Sigmoid colon (tissue), 7 donors: ENCODE data around the gene NEB. TPM values are rescaled to one million over a fixed set of nuclear protein-coding genes. Genes with fewer than 3 reads are reported as not detected.

Experiments used
- DNase-seq: peaks from one replicate; pipeline ENCODE4 v3.0.0-alpha.2; 2019
- H3K27ac ChIP-seq, 4 donors: fragments of 200-600 bp; sonication (generic); one replicate each; pipeline ENCODE4 v1.5.1; 2016 to 2019; ENCODE audit warnings: mild to moderate bottlenecking in 1 of 4
- H3K27me3 ChIP-seq, 3 donors: fragments of 200-600 bp; sonication (generic); one replicate each; pipeline ENCODE4 v1.5.1; 2019; ENCODE audit warnings: mild to moderate bottlenecking in 1 of 3
- H3K36me3 ChIP-seq, 4 donors: fragments of 200-600 bp; sonication (generic); one replicate each; pipeline ENCODE4 v1.5.1; 2016 to 2019
- H3K4me1 ChIP-seq, 4 donors: fragments of 200-600 bp; sonication (generic); one replicate each; pipeline ENCODE4 v1.5.1; 2017 to 2019
- H3K4me3 ChIP-seq, 4 donors: fragments of 200-600 bp; sonication (generic); one replicate each; pipeline ENCODE4 v1.5.1; 2017 to 2019; ENCODE audit warnings: mild to moderate bottlenecking in 2 of 4, moderate library complexity in 1 of 4
- H3K9me3 ChIP-seq, 4 donors: fragments of 200-600 bp in 3 of 4; sonication (generic) in 3 of 4; one replicate each; pipeline versions ENCODE4 v1.5.1 to v1.6.1; 2013 to 2019
- CTCF ChIP-seq, 4 experiments: fragments of 450-650 bp in 3 of 4; fragments of 200-600 bp in 1 of 4; IDR thresholded peaks; one replicate each; pipeline ENCODE4 v1.5.1; 2016 to 2019; ENCODE audit warnings: antibody characterized with exemption in 4 of 4, mild to moderate bottlenecking in 3 of 4, moderate library complexity in 2 of 4
- EP300 ChIP-seq, 4 donors: sonication (generic); formaldehyde crosslinking; IDR thresholded peaks; one replicate each; pipeline ENCODE4 v1.6.1; 2017; ENCODE audit warnings: antibody characterized with exemption in 4 of 4
- POLR2A ChIP-seq, 2 donors: fragments of 450-650 bp; IDR thresholded peaks; one replicate each; pipeline ENCODE4 v1.6.1; 2016; ENCODE audit warnings: antibody characterized with exemption in 2 of 2, mild to moderate bottlenecking in 2 of 2, moderate library complexity in 2 of 2
- POLR2AphosphoS5 ChIP-seq, 4 donors: sonication (generic); formaldehyde crosslinking; IDR thresholded peaks; one replicate each; pipeline ENCODE4 v1.6.1; 2017; ENCODE audit warnings: antibody characterized with exemption in 4 of 4
- WGBS, 2 donors: extraction: QIAGEN DNeasy Blood & Tissue Kit; methylation state at CpG; one replicate each; pipeline ENCODE4 v1.1.7; 2013; 5-methylcytosine and 5-hydroxymethylcytosine counted together
- intact Hi-C: fragments of 100-400 bp; cut with DNase I; formaldehyde crosslinking; loops from one replicate; pipeline ENCODE4 v1.15.1; 2023
- polyA plus RNA-seq, 3 donors: library from polyadenylated mRNA; stranded (reverse); fragments of 200-250 nt; gene quantifications; one replicate each; pipeline ENCODE4 v1.2.3, GENCODE V29; 2013
- total RNA-seq, 4 donors: library from RNA; depleted of rRNA; stranded (reverse); fragments of >200 nt; gene quantifications; one replicate each; pipeline ENCODE4 v1.1.0, GENCODE V29; 2016
- donor health status: healthy with polysubstance abuse.
- donor health status: Bipolar disorder and iron deficiency.
- donor health status: healthy.

NEB gene
- total and polyA plus RNA-seq, 7 donors: under 0.01 to 1.4 (median 0.60) TPM; not detected in 1

DNA sequence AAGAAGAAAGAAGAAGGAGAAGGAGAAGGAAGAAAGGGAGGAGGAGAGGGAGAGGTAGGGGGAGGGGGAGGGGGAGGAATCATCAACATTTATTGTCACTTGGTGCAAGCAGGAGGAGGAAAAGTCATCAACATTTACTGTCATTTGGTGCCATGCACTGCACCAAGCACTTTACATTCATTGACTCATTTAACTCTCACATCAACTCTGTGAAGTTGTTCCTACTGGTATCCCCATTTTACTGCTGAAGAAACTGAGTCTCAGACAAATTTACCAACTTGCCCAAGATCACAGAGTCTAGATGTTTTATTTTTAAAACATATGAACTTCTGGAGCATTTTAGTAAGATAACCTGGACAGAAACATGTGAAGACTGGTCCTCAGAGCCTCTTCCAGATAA is 46.7 kb upstream of the NEB start:
- H3K36me3 ChIP-seq: peaks cover 0 to 15% (median 3%) of the 10 kb centered on the region in 4 donors

DNA sequence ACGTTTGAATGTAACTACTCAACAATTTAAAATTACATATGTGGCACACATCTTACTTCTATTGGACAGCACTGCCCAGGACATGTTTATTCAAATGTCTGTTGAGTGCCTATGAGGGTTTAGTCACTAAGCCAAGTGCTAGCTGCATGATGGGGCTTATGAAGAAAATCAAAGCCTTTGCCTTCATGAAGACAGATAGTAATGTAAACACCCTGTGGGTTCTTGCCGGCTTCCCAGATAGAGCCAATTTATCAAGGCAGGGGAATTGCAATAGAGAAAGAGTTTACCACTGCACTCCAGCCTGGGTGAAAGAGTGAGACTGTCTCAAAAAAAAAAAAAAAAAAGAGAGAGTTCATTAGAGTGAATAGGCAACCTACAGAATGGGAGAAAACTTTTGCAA is 43.7 kb upstream of the NEB start:
- Histone ChIP-seq H3K4me3 (no peak overlapping the region), H3K27ac (no peak overlapping the region), H3K27me3 (no peaks in the 10 kb centered on the region), H3K36me3 (peaks cover 0 to 5% (median 0%) of the 10 kb centered on the region in 4 donors), H3K4me1 (peaks cover 0 to 20% (median 13%) of the 10 kb centered on the region in 4 donors), H3K9me3 (peaks cover 0 to 6% (median 0%) of the 10 kb centered on the region in 4 donors)
- intact Hi-C loops: no loop called here
- DNase-seq: no peak
- TF ChIP-seq CTCF (IDR thresholded peaks at IDR 0.05): no peak
- TF ChIP-seq POLR2AphosphoS5 (IDR thresholded peaks at IDR 0.05): no peak
- TF ChIP-seq POLR2A (IDR thresholded peaks at IDR 0.05): no peak
- no peak for TF ChIP-seq EP300 (IDR thresholded peaks at IDR 0.05)
- 86 to 92% methylated on average over 2 of the region's 2 CpGs for WGBS, 2 donors

More for the DNA sequence above, 46.7 kb upstream of the NEB start:
- Histone ChIP-seq H3K4me1 (no peaks in the 10 kb centered on the region), H3K4me3 (no peak overlapping the region), H3K9me3 (peaks cover 0 to 6% (median 0%) of the 10 kb centered on the region in 4 donors), H3K27me3 (no peaks in the 10 kb centered on the region), H3K27ac (no peak overlapping the region)
- DNase-seq: no peak
- TF ChIP-seq POLR2AphosphoS5 (IDR thresholded peaks at IDR 0.05): no peak
- TF ChIP-seq EP300 (IDR thresholded peaks at IDR 0.05): no peak
- TF ChIP-seq CTCF (IDR thresholded peaks at IDR 0.05): no peak
- no peak for TF ChIP-seq POLR2A (IDR thresholded peaks at IDR 0.05)
- intact Hi-C loops: no loop called here

DNA sequence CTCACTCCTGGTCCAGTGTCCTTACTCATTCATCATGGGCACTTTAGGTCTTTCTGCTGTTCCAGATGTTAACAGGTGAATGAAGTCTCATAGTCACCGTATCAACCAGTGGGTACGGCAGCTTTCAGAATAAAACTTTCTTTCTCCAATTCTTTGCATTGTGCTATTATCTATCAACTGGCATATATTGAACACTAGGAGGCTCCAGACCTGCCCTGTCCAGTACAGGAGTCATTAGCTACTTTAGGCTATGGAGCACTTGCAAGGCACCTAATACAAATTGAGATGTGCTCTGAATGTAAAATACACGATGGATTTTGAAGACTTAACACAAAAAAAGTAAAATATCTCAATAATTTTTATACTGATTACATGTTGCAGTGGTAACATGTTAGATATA is 43.2 kb upstream of the NEB start:
- peaks cover 0 to 5% (median 0%) of the 10 kb centered on the region in 4 donors for H3K36me3 ChIP-seq
- H3K4me1 ChIP-seq: peaks cover 0 to 25% (median 14%) of the 10 kb centered on the region in 4 donors
- H3K9me3 ChIP-seq: peaks cover 0 to 6% (median 0%) of the 10 kb centered on the region in 4 donors
- TF ChIP-seq CTCF (IDR thresholded peaks at IDR 0.05) (no peak), POLR2A (IDR thresholded peaks at IDR 0.05) (no peak), POLR2AphosphoS5 (IDR thresholded peaks at IDR 0.05) (no peak), EP300 (IDR thresholded peaks at IDR 0.05) (no peak)
- H3K27ac ChIP-seq: no peak overlapping the region
- no peak overlapping the region for H3K4me3 ChIP-seq
- WGBS, 2 donors: 95 to 97% methylated on average over 3 of the region's 3 CpGs
- no peaks in the 10 kb centered on the region for H3K27me3 ChIP-seq
- DNase-seq: no peak
- intact Hi-C loops: no loop called here

DNA sequence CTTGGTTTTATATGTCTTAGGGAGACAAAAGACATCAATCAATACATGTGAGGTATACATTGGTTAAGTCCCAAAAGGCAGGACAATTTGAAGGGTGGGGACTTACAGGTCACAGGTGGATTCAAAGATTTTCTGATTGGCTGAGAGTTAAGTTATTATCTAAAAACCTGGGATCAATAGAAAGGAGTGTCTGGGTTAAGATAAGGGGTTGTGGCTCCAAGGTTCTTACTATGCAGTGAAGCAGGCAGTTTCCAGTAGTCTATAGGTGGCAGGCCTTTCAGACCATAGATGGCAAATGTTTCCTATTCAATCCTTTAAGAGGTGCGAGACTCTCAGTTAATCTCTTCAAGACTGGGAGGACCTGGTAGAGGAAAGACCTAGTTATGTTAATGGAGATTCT is 42.1 kb upstream of the NEB start:
- no peak for DNase-seq
- peaks cover 0 to 6% (median 0%) of the 10 kb centered on the region in 4 donors for H3K9me3 ChIP-seq
- no peaks in the 10 kb centered on the region for H3K27me3 ChIP-seq
- H3K4me3 ChIP-seq: no peak overlapping the region
- no peak for TF ChIP-seq POLR2AphosphoS5 (IDR thresholded peaks at IDR 0.05)
- no peak for TF ChIP-seq EP300 (IDR thresholded peaks at IDR 0.05)
- no peak for TF ChIP-seq CTCF (IDR thresholded peaks at IDR 0.05)
- TF ChIP-seq POLR2A (IDR thresholded peaks at IDR 0.05): no peak
- intact Hi-C loops: no loop called here
- no peaks in the 10 kb centered on the region for H3K36me3 ChIP-seq
- H3K4me1 ChIP-seq: peaks cover 0 to 34% (median 24%) of the 10 kb centered on the region in 4 donors
- WGBS, 2 donors: 95 to 100% methylated on average over 1 of the region's 1 CpG
- no peak overlapping the region for H3K27ac ChIP-seq
